HG02852 (cell line): ENCODE data around the gene ALDH2.
"Not testable (repeated sequence)": the region's sequence is repeated elsewhere in the genome, so short reads cannot be mapped to it uniquely, and the experiment has no call there.

Experiments
- ATAC-seq: cut with Tn5 transposase; IDR thresholded peaks from one replicate; pipeline ENCODE4 v1.9.1; 2021; ENCODE audit warnings: mild to moderate bottlenecking, moderate library complexity; ENCODE audit not compliant: unreplicated experiment

The ALDH2 gene

DNA sequence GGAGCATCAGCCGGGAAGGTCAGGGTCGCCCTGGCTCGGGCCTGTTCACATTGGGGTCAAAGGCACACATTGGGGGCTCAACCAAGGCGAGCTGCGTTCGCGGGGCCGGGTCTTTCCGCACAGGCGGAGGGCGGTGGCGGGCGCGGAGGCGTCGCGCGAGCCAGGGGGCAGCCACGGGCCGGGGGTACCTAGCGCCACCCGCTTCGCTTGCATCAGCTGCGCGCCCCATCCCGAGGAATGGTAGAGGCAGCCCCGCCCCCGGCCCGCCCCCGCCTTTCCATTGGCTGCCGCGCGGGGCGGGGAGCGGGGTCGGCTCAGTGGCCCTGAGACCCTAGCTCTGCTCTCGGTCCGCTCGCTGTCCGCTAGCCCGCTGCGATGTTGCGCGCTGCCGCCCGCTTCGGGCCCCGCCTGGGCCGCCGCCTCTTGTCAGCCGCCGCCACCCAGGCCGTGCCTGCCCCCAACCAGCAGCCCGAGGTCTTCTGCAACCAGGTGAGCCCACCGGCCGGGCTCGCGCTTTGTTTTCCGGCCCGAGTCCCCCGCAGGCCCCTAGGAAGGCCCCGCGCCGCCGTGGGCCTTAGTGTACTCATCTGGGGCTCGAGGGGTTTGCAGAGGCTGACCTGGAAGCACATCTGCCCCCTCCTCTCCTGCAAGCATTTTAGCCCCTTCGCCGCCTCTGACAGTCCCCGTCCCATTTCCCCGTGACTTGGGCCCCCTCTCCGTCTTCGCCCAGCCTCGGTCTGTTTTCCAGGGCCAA lies at the start of gene ALDH2:
TSS of gene ALDH2 (plus strand) at position 326 of the 754 bp plus-strand sequence. CDS start at position 376, 50 bp downstream.
- ATAC-seq: peak; percentile 47

DNA sequence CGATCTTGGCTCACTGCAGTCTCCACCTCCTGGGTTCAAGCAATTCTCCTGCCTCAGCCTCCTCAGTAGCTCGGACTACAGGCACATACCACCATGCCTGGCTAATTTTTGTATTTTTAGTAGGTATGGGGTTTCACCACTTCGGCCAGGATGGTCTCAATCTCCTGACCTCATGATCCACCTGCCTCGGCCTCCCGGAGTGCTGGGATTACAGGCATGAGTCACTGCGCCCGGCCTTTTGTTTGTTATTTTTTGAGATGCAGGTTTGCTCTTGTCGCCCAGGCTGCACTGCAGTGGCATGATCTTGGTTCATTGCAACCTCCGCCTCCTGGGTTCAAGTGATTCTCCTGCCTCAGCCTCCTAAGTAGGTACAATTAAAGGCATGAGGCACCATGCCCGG lies 47.4 kb upstream of the ALDH2 start:
- not testable (repeated sequence) for ATAC-seq

DNA sequence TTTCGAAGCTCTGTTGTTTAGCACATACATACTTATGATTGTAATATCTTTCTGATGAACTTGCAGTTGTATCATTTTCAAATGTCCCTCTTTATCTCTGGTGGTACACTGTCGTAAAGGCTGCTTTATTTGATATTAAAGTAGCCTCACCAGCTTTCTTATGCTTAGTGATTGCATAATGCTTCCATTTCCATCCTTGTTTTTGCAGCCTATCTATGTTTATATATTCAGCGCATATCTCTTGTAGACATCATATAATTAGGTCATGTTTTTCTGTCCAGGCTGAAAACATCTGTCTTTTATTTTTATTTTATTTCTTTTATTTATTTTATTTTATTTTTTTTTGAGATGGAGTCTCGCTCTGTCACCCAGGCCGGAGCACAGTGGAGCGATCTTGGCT lies 46.3 kb upstream of the ALDH2 start:
- no peak for ATAC-seq

GRCh38 chr12:111723646-111724360 lies 42.9 kb upstream of the ALDH2 start:
- not testable (repeated sequence) for ATAC-seq

- ATAC-seq: no peak
Observed at GRCh38 chr12:111728795-111729194, 37.9 kb upstream of the ALDH2 start.

GRCh38 chr12:111730420-111730819 lies 36.3 kb upstream of the ALDH2 start:
- no peak for ATAC-seq

GRCh38 chr12:111732786-111733185 lies 33.9 kb upstream of the ALDH2 start:
- no peak for ATAC-seq

GRCh38 chr12:111733340-111733915 lies 33.3 kb upstream of the ALDH2 start:
- ATAC-seq: no peak

DNA sequence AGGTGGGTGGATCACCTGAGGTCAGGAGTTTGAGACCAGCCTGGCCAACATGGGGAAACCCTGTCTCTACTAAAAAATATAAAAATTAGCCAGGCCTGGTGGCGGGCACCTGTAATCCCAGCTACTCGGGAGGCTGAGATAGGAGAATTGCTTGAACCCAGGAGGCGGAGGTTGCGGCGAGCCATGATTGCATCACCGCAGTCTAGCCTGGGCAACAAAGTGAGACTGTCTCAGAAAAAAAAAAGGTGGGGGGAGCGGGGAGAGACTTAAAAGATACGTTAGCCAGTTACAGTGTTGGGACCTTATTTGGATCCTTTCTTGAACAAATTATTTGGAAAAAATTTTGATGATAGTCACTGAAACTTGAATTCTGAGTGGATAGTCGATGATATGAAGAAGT lies 27.2 kb upstream of the ALDH2 start:
- not testable (repeated sequence) for ATAC-seq

GRCh38 chr12:111741235-111741812 lies 25.4 kb upstream of the ALDH2 start:
- ATAC-seq: no peak

DNA sequence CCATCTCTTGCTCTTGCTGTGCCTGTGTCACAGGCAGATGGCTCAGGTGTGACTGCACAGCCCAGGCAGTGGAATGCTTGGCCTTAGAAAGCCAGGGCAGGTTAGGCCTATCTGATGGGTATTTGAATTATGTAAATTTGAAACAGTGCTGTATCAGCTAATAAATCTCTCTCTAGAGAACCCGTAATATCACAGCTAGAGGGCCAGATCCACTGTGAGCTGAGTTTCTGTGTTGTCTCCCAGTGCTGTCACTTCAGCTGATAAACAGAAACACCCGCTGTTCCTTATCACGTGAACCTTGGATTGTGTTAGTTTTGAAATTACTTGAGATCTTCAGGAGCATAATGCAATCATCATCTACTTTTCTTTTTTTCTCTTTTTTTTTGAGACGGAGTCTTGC lies 21.5 kb upstream of the ALDH2 start:
- ATAC-seq: no peak

DNA sequence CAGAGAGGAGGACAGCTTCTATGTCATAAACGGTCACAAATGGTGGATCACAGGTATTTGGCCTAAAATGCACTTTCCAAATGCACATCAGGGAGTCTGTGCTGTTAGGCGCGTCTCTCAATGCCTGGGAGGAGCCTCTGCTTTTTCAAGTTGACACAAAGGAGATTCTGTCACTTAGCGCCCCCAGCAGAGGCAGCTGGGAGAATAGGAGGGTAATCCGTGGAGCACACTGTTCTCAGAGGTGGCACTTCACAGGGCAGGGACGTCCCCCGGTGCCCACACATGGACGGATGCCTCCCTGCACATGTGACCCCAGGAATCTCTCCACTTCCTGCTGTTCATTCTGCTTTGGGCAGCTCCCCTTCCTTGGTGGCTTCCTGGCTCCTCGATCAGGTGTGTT lies 19.4 kb upstream of the ALDH2 start:
- ATAC-seq: no peak

GRCh38 chr12:111748151-111748672 lies 18.5 kb upstream of the ALDH2 start:
- no peak for ATAC-seq

DNA sequence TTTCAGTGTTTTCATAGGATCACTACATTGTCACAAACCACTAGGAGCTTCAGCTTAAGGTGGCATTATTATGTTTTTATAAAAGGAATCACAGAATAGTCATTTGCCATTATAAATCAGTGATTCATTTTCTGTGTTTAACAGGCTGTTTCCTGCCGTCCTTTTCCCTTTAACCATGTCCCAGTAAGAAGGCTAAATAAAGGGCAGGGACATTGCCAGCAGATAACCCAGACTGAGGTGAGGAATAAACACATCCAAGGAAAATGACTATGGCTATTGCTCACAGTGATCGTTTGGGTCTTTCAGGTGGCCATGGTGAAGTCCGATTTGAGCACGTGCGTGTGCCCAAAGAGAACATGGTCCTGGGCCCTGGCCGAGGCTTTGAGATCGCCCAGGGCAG lies 17.9 kb upstream of the ALDH2 start:
- no peak for ATAC-seq

GRCh38 chr12:111749391-111749790 lies 17.3 kb upstream of the ALDH2 start:
- no peak for ATAC-seq

DNA sequence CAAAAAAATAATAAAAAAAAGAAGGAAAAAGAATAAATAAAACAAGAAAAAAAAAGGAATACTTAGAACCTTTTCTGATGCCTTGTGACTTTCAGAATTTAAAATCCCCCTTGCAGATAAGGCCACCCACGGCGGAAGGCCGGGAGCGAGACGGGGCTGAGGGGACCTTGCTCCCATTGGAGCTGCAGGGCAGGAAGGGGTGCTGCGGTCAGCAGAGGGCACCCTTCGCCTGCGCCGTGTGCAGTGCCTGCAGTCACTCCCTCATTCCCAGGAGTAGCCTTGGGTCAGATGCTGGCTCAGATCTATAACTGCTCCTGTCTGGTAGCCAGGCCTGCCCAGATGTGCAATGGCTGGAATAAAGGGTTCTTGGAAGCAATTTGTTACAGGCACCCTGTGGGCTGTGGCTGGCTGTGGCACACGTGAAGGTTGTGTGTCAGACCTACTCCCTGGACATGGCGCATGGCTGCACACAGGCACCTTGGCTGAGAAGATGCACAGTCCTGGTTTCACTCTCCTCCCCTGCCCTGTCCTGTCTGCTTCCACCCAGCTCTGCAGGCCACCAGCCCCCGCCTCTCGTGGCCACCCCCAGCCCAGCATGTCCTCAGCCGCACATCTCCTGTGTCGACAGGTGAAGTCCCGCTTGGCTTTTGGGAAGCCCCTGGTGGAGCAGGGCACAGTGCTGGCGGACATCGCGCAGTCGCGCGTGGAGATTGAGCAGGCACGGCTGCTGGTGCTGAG lies 13.4 kb upstream of the ALDH2 start:
- no peak for ATAC-seq

DNA sequence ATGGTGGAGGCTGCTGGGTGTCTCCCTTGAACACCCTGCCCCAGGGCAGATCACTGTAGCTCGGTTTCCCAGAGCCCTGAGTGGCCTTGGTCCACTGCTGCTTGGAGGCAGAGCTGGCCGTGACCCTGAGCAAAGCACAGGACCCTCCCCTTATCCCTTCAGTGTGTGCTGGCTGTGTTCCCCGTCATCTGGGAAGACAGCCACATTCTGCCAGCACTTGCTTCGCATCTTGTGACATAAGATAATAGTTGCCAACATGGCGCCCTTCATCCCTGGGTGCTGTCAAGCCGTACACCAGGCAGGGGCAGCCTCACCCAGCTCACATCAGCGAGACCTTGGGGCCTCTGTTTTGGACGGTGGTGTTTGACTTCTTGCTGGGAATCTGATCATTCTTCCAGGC lies 12.1 kb upstream of the ALDH2 start:
- no peak for ATAC-seq

- no peak for ATAC-seq
Observed at GRCh38 chr12:111756196-111756595, 10.5 kb upstream of the ALDH2 start.

- ATAC-seq: no peak
Observed at GRCh38 chr12:111756681-111757080, 10.1 kb upstream of the ALDH2 start.

DNA sequence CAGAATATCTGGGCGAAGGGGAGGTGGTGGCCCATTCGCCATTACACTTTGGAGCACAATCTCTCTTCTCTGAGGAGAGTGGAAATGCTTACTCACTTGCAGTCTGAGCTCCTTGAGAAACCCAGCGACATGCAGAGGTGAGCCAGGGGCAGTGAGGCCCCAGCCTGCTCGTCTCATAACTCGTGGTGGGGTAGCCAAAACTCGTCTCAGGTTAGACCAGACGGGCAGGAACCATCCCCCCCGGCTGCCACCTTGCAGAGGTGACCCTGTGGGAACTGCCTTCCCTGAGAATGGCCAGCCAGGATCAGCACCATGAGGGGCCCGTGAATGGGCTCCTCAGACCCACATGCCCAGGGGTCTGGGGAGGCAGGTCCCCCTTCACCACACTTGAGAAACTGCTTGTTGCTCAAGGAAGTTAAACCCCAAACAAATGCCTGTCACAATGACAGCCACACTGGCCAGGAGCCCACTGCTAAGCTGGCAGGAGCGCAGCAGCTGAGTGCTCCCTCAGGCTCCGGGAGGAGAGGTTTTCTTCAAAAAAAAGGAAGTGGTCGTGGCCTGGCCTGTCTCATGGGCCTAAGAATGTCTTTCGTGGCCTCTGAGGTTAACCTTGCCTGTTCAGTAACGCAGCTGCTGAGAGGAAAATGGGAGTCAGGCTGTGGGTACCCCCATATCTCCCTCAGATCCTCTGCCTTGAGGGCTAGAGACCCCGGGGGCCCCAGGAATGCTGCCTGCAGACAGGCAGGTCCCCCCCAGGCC lies 9.2 kb upstream of the ALDH2 start:
- peak; percentile 42 for ATAC-seq
